Measurements from ENCODE around the gene ATP4A. TPM values are rescaled to one million over a fixed set of nuclear protein-coding genes. Genes with fewer than 3 reads are reported as not detected.

The ATP4A gene
- total RNA-seq, 1 experiment from 2014 or later = not detected

- no peaks in the 10 kb centered on the region for H3K4me1 ChIP-seq (replicated peaks)
- H3K36me3 ChIP-seq = no peaks in the 10 kb centered on the region
- no peak overlapping the region for H3K4me3 ChIP-seq
- DNase-seq (ENCODE audit: low read depth in 1 of 2, low spot score in 2 of 2) = no peak
- H3K27ac ChIP-seq = no peak overlapping the region
- H3K27me3 ChIP-seq (replicated peaks) = peaks cover 10% of the 10 kb centered on the region; the same call in 1 of the 2 replicates
- no peaks in the 10 kb centered on the region for H3K9me3 ChIP-seq (replicated peaks)
These were observed 3.2 kb downstream of the ATP4A start for GRCh38 chr19:35560271-35560670.

GRCh38 chr19:35559781-35560180 lies 3.7 kb downstream of the ATP4A start:
- Histone ChIP-seq H3K9me3 (replicated peaks) (no peaks in the 10 kb centered on the region), H3K4me1 (replicated peaks) (no peaks in the 10 kb centered on the region), H3K4me3 (no peak overlapping the region), H3K27ac (no peak overlapping the region), H3K36me3 (no peaks in the 10 kb centered on the region), H3K27me3 (replicated peaks) (peaks cover 10% of the 10 kb centered on the region; the same call in 1 of the 2 replicates)
- DNase-seq (ENCODE audit: low read depth in 1 of 2, low spot score in 2 of 2) = no peak

DNA sequence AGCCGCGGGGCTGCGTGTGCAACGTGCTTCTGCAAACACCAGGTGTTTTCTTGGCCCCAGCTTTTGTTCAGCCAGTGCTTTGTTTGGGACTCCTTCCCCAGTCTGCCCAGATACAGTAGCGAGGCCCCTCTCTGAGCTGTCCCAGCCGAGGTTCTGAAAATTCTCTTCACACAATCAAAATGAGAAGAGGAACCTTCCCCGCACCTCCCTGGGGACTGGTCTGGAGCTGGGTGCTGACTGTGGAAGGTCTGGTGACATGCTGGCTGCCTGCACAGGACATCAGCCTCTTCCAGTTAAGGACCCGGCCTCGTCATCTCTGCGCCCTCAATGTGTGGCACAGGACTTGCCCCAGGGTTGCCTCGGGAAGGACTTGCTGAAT lies 4.2 kb downstream of the ATP4A start:
- Histone ChIP-seq H3K4me1 (replicated peaks) (no peaks in the 10 kb centered on the region), H3K27me3 (replicated peaks) (peaks cover 10% of the 10 kb centered on the region), H3K36me3 (no peaks in the 10 kb centered on the region), H3K9me3 (replicated peaks) (no peaks in the 10 kb centered on the region), H3K27ac (no peak overlapping the region), H3K4me3 (no peak overlapping the region)
- no peak for DNase-seq (ENCODE audit: low read depth in 1 of 2, low spot score in 2 of 2)

DNA sequence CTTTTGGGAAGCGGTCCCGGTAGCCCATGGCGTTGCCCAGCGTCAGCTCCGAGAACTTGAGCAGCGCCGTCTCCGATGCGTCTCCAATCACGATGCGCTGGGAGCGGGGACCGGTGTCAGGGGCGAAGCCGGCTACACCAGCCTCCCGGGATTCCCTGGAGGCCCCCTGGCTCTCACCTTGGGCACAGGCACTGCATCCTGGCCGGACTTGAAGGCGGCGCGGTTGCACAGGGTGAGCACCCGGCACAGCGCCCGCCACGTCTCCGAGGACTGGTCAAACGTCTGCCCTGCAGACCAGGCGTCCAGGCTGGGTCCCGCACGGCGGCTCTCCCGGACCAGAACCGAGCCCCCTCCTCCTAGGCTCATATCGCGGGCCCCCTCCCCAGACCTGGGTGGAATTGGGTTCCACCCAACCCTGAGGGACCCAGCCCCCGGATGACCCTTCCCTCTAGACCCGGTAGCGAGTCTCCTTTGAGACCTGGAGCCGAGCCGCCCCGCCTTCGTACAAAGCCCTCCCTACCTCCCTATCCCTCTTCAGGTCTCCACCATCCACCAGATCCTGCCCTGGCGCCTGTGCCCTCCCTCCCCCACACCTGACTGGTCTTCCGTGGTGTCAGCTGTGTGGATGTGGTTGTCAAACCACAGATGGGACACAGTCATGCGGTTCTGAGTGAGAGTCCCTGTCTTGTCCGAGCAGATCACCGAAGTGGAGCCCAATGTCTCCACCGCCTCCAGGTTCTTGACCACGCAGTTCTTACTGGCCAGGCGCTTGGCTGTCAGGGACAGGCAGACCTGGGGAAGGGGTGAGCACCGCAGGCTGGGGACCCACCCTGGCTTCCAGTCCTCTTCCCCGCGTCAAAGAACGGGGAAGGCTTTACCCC lies 4.8 kb downstream of the ATP4A start:
- no peak for DNase-seq (ENCODE audit: low read depth in 1 of 2, low spot score in 2 of 2)
- no peak overlapping the region for H3K4me3 ChIP-seq
- no peaks in the 10 kb centered on the region for H3K36me3 ChIP-seq
- H3K9me3 ChIP-seq (replicated peaks) = no peaks in the 10 kb centered on the region
- H3K27me3 ChIP-seq (replicated peaks) = peaks cover 10% of the 10 kb centered on the region
- no peaks in the 10 kb centered on the region for H3K4me1 ChIP-seq (replicated peaks)
- H3K27ac ChIP-seq = no peak overlapping the region

DNA sequence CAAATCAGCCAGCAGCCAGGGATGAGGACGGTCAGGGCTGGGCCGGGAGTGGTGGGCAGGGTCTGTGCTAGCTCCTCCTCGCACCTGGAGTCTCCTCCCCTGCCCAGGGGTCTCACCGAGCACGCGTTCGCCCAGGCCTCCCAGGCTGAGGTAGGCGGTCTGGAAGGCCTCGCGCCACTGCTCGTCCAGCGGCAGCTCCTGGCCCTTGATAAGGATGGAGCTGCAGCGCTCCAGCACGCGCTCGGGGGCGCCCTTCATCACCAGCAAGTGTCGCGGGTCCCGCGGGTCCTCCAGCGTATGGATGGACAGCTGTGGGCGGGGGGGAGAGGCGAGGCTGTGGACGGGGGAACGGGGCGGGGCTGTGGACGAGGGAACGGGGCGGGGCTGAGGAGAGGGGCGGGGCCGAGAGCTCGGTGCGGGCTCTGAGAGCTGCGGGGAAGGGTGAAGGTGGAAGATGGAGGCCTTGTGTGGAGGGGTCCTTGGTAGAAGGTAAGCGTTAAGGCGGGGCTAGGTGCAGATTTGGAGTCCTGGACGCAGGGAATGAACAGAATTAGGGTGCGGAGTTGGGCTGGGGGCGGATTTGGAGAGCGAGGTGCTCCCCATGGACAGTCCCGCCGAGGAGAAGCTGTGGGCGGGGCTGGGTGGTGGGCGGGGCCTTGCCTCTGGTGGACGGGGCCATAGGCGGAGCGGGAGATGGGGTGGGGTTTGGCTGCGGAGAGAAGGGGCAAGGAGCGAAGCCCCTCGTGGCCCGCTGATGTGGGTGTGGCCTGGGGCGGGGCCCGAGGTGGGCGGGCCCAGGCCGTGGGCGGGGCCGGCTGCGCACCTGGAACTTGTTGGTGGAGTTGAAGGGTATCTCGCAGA lies 5.7 kb downstream of the ATP4A start:
- DNase-seq (ENCODE audit: low read depth in 1 of 2, low spot score in 2 of 2) = peak in 1 of 2 experiments; percentile 14
- Histone ChIP-seq H3K4me1 (replicated peaks) (no peaks in the 10 kb centered on the region), H3K27me3 (replicated peaks) (peaks cover 9% of the 10 kb centered on the region), H3K4me3 (no peak overlapping the region), H3K9me3 (replicated peaks) (no peaks in the 10 kb centered on the region), H3K36me3 (no peaks in the 10 kb centered on the region), H3K27ac (no peak overlapping the region)

- Histone ChIP-seq H3K4me1 (replicated peaks) (no peaks in the 10 kb centered on the region), H3K9me3 (replicated peaks) (no peaks in the 10 kb centered on the region), H3K27ac (no peak overlapping the region), H3K27me3 (replicated peaks) (peaks cover 3% of the 10 kb centered on the region), H3K4me3 (no peak overlapping the region), H3K36me3 (no peaks in the 10 kb centered on the region)
- DNase-seq (ENCODE audit: low read depth in 1 of 2, low spot score in 2 of 2) = no peak
These were observed 6.5 kb downstream of the ATP4A start for GRCh38 chr19:35556846-35557538.

DNA sequence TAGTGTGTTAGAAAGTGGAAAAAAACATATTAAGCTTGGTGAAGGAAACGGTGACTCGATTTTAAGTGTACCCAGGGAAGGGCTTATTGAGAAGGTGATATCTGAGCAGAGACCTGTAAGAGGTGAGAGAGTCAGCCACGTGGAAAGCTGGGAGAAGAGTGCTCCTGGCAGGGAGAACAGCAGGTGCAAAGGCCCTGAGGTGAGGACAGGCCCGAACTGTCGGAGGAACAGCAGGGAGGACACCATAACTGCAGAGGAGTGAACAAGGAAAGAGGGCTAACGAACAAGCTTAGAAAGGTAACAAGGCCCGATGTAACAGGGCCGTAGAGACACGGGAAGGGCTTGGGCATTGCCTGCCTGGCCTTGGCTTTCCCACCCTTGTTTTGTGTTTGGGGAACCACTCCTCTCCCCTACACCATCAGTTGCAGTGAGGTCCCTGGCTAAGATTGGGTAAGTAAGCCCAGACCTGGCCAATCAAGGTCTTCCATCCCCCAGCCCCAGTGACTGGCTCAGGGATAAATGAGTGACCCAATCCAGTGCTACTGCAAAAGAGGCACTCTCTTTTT lies 7.3 kb downstream of the ATP4A start:
- H3K27me3 ChIP-seq (replicated peaks) = peaks cover 3% of the 10 kb centered on the region
- H3K36me3 ChIP-seq = no peaks in the 10 kb centered on the region
- H3K4me3 ChIP-seq = no peak overlapping the region
- H3K27ac ChIP-seq = no peak overlapping the region
- DNase-seq (ENCODE audit: low read depth in 1 of 2, low spot score in 2 of 2) = no peak
- H3K9me3 ChIP-seq (replicated peaks) = no peaks in the 10 kb centered on the region
- H3K4me1 ChIP-seq (replicated peaks) = no peaks in the 10 kb centered on the region

GRCh38 chr19:35555301-35556005 lies 8.0 kb downstream of the ATP4A start:
- Histone ChIP-seq H3K36me3 (no peaks in the 10 kb centered on the region), H3K4me3 (no peak overlapping the region), H3K4me1 (replicated peaks) (no peaks in the 10 kb centered on the region), H3K27me3 (replicated peaks) (peaks cover 3% of the 10 kb centered on the region), H3K9me3 (replicated peaks) (no peaks in the 10 kb centered on the region), H3K27ac (no peak overlapping the region)
- DNase-seq (ENCODE audit: low read depth in 1 of 2, low spot score in 2 of 2) = peak in 1 of 2 experiments; percentile 13

DNA sequence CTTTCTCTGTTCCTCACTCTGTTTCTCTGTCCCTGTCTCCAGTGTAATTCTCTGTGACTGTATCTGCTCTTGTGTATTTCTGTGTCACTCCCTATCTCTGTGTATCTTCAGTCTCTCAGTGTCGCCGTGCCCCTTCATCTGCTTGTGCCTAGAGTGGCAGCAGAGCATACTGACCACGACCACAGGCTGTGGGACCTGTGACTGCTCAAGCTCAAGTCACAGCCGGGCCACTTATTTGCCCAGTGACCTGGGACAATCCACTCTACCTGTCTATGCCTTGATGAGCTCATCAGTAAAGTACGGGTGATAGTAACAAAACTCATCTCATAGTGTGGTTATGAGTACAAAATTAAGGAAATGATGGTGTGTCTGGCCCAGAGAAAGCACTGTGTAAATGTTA lies 9.4 kb downstream of the ATP4A start:
- H3K9me3 ChIP-seq (replicated peaks) = no peaks in the 10 kb centered on the region

GRCh38 chr19:35553385-35554000 lies 10.0 kb downstream of the ATP4A start:
- no peak for DNase-seq (ENCODE audit: low read depth in 1 of 2, low spot score in 2 of 2)
- Histone ChIP-seq H3K27ac (no peak overlapping the region), H3K36me3 (peaks cover 4% of the 10 kb centered on the region), H3K27me3 (replicated peaks) (peaks cover 3% of the 10 kb centered on the region), H3K9me3 (replicated peaks) (no peaks in the 10 kb centered on the region), H3K4me3 (no peak overlapping the region), H3K4me1 (replicated peaks) (no peaks in the 10 kb centered on the region)

More for the DNA sequence above, 9.4 kb downstream of the ATP4A start:
- no peak overlapping the region for H3K4me3 ChIP-seq
- peaks cover 4% of the 10 kb centered on the region for H3K36me3 ChIP-seq
- DNase-seq (ENCODE audit: low read depth in 1 of 2, low spot score in 2 of 2) = no peak
- H3K27ac ChIP-seq = no peak overlapping the region
- no peaks in the 10 kb centered on the region for H3K4me1 ChIP-seq (replicated peaks)
- peaks cover 3% of the 10 kb centered on the region for H3K27me3 ChIP-seq (replicated peaks)

GRCh38 chr19:35552534-35553384 lies 10.7 kb downstream of the ATP4A start:
- no peak for DNase-seq (ENCODE audit: low read depth in 1 of 2, low spot score in 2 of 2)
- Histone ChIP-seq H3K27me3 (replicated peaks) (no peaks in the 10 kb centered on the region; the same call in none of the 2 replicates), H3K4me3 (no peak overlapping the region), H3K36me3 (peaks cover 4% of the 10 kb centered on the region), H3K9me3 (replicated peaks) (no peaks in the 10 kb centered on the region), H3K27ac (no peak overlapping the region), H3K4me1 (replicated peaks) (no peaks in the 10 kb centered on the region)

Data from SJSA1 (cell line).